Measurements from ENCODE around the gene ELAVL3. TPM values are rescaled to one million over a fixed set of nuclear protein-coding genes. Genes with fewer than 3 reads are reported as not detected.
"Not testable (repeated sequence)": the region's sequence is repeated elsewhere in the genome, so short reads cannot be mapped to it uniquely, and the experiment has no call there.

The ELAVL3 gene
- polyA plus RNA-seq, 1 of the 3 experiments (the other 2 are of a cell fraction) = 0.48 TPM

- POLR2A ChIA-PET = interaction anchor here (0.6 kb wide), 1 partner anchor 9 kb away, joined by 3 read pairs; no protein-coding TSS in a partner anchor
- H3K27ac ChIP-seq (ENCODE audit: low read depth in 2 of 2, low read length in 1 of 2); H2AFZ ChIP-seq (ENCODE audit: low read depth); H3K27me3 ChIP-seq (ENCODE audit: insufficient read depth); H3K36me3 ChIP-seq (replicated peaks in 1 of 2; ENCODE audit: control insufficient read depth in 1 of 2, insufficient read depth in 2 of 2, low read length in 1 of 2); H3K79me2 ChIP-seq (ENCODE audit: insufficient read depth); H4K20me1 ChIP-seq (ENCODE audit: insufficient read depth); H3K4me3 ChIP-seq (ENCODE audit: low read depth in 2 of 2, low read length in 1 of 2); H3K4me2 ChIP-seq; H3K9me3 ChIP-seq; H3K9me2 ChIP-seq; DNase-seq; H3K9ac ChIP-seq; H3K4me1 ChIP-seq (ENCODE audit: control insufficient read depth in 1 of 2, insufficient read depth in 2 of 2, low read depth in 1 of 2, low read length in 1 of 2); H3F3A ChIP-seq (replicated peaks; ENCODE audit: insufficient read depth): not testable (repeated sequence)
- WGBS (ENCODE audit: low lambda C conversion rate) = 78% methylated on average over 11 of the region's 11 CpGs
- CTCF ChIA-PET = interaction anchor here (1.2 to 3.6 kb wide), 3 partner anchors 13 to 76 kb away, joined by 5 to 22 read pairs (median 7); no protein-coding TSS in a partner anchor
These were observed 21.9 kb downstream of the ELAVL3 start for GRCh38 chr19:11458912-11459311.

- no peak overlapping the region for H2AFZ ChIP-seq (ENCODE audit: low read depth)
- no peaks in the 10 kb centered on the region for H4K20me1 ChIP-seq (ENCODE audit: insufficient read depth)
- no peak overlapping the region for H3K9ac ChIP-seq
- 76% methylated on average over 16 of the region's 19 CpGs for WGBS (ENCODE audit: low lambda C conversion rate)
- H3K4me3 ChIP-seq (ENCODE audit: low read depth in 2 of 2, low read length in 1 of 2) = no peak overlapping the region
- no peaks in the 10 kb centered on the region for H3K36me3 ChIP-seq (replicated peaks in 1 of 2; ENCODE audit: control insufficient read depth in 1 of 2, insufficient read depth in 2 of 2, low read length in 1 of 2)
- H3F3A ChIP-seq (replicated peaks; ENCODE audit: insufficient read depth) = no peaks in the 10 kb centered on the region
- no peaks in the 10 kb centered on the region for H3K4me1 ChIP-seq (ENCODE audit: control insufficient read depth in 1 of 2, insufficient read depth in 2 of 2, low read depth in 1 of 2, low read length in 1 of 2)
- no peak for TF ChIP-seq NRF1 (IDR thresholded peaks at IDR 0.05; ENCODE audit: low read depth, low read length)
- TF ChIP-seq SIN3A (IDR thresholded peaks at IDR 0.05; ENCODE audit: borderline replicate concordance, low read depth, low read length) = no peak
- no peak for TF ChIP-seq TEAD4 (IDR thresholded peaks at IDR 0.05; ENCODE audit: borderline replicate concordance, insufficient read depth)
- no peak for TF ChIP-seq ZBTB33 (IDR thresholded peaks at IDR 0.05; ENCODE audit: borderline replicate concordance, low read depth)
- no peak for TF ChIP-seq REST (IDR thresholded peaks at IDR 0.05; ENCODE audit: low read depth, low read length)
- no peak for TF ChIP-seq IRF3 (IDR thresholded peaks at IDR 0.05; ENCODE audit: low read depth, low read length)
- TF ChIP-seq RXRA (IDR thresholded peaks at IDR 0.05; ENCODE audit: borderline replicate concordance, low read depth) = no peak
- no peak for TF ChIP-seq FOSL2 (IDR thresholded peaks at IDR 0.05; ENCODE audit: borderline replicate concordance, low read depth)
- no peak for TF ChIP-seq USF2 (IDR thresholded peaks at IDR 0.05; ENCODE audit: borderline replicate concordance, low read depth, low read length)
- TF ChIP-seq FOXJ3 (CRISPR knock-in tag; IDR thresholded peaks at IDR 0.05) = no peak
- TF ChIP-seq FOXM1 (IDR thresholded peaks at IDR 0.05; ENCODE audit: low read depth) = no peak
- TF ChIP-seq YY1 (IDR thresholded peaks at IDR 0.05; ENCODE audit: low read depth) = no peak
- no peak for TF ChIP-seq TCF12 (IDR thresholded peaks at IDR 0.05)
- no peak for TF ChIP-seq TAF1 (IDR thresholded peaks at IDR 0.05; ENCODE audit: borderline replicate concordance, low read depth, low read length)
- no peak for TF ChIP-seq RFX5 (IDR thresholded peaks at IDR 0.05; ENCODE audit: low read length)
- H3K4me2 ChIP-seq = no peak overlapping the region
- CTCF ChIA-PET = interaction anchor here (1.2 to 3.6 kb wide), 6 partner anchors 11 to 76 kb away, joined by 3 to 22 read pairs (median 6); no protein-coding TSS in a partner anchor
- H3K27me3 ChIP-seq (ENCODE audit: insufficient read depth) = no peaks in the 10 kb centered on the region
- H3K27ac ChIP-seq (ENCODE audit: low read depth in 2 of 2, low read length in 1 of 2) = no peak overlapping the region
- H3K9me2 ChIP-seq = no peaks in the 10 kb centered on the region
- POLR2A ChIA-PET = no interaction called here
- no peaks in the 10 kb centered on the region for H3K79me2 ChIP-seq (ENCODE audit: insufficient read depth)
- peak; percentile 28 for DNase-seq
- H3K9me3 ChIP-seq = no peaks in the 10 kb centered on the region
These were observed 22.5 kb downstream of the ELAVL3 start for GRCh38 chr19:11458236-11458900.

Data from SK-N-SH (cell line).